Measurements from ENCODE around the gene KRT17. TPM values are rescaled to one million over a fixed set of nuclear protein-coding genes. Genes with fewer than 3 reads are reported as not detected.

Gene KRT17
- total and polyA plus RNA-seq, 10 of the 15 experiments (the other 5 are each of a cell fraction or from before 2014, with no cell fraction given), result 0.47 to 30.0 (median 2.5) TPM

GRCh38 chr17:41599680-41600079 is 24.7 kb downstream of the KRT17 start (continued):
- TF ChIP-seq ZBTB33 (IDR thresholded peaks at IDR 0.05) (no peak), LARP7 (IDR thresholded peaks at IDR 0.05) (no peak), NRF1 (conservative IDR thresholded peaks at IDR 0.05; ENCODE audit: low read depth, low read length) (no peak), BACH1 (IDR thresholded peaks at IDR 0.05; ENCODE audit: borderline replicate concordance) (no peak)

GRCh38 chr17:41595585-41595984 is 28.8 kb downstream of the KRT17 start:
- Histone ChIP-seq H3K79me2 (ENCODE audit: control insufficient read depth, insufficient read depth, low read length) (no peaks in the 10 kb centered on the region), H3K9me3 (replicated peaks; ENCODE audit: control insufficient read depth, insufficient read depth, low read length) (no peaks in the 10 kb centered on the region), H3K27ac (ENCODE audit: control insufficient read depth, insufficient read depth) (no peak overlapping the region), H3K4me3 (no peak overlapping the region), H3K4me1 (ENCODE audit: control insufficient read depth, insufficient read depth, low read length) (no peaks in the 10 kb centered on the region), H3K36me3 (ENCODE audit: control insufficient read depth in 2 of 2, insufficient read depth in 2 of 2, low read length in 1 of 2) (no peaks in the 10 kb centered on the region), H3K27me3 (replicated peaks in 1 of 2; ENCODE audit: control insufficient read depth in 2 of 2, insufficient read depth in 2 of 2, low read length in 1 of 2) (peaks cover 0 to 2% of the 10 kb centered on the region in 2 experiments; a peak in 2 of 4 replicates), H2AFZ (ENCODE audit: control insufficient read depth, low read depth, low read length) (no peak overlapping the region), H3K4me2 (ENCODE audit: control insufficient read depth, insufficient read depth) (no peak overlapping the region), H3K9ac (ENCODE audit: control insufficient read depth, insufficient read depth, low read length) (no peak overlapping the region), H4K20me1 (ENCODE audit: control insufficient read depth, insufficient read depth) (no peaks in the 10 kb centered on the region)
- no TSS peak for BruUV-seq (replicated peaks)
- 48% methylated on average over 8 of the region's 8 CpGs for WGBS (ENCODE audit: insufficient coverage, insufficient replicate concordance, low lambda C conversion rate, missing lambda C conversion rate)
- no peak for DNase-seq (ENCODE audit: low read depth, low spot score)
- TF ChIP-seq FOXM1 (IDR thresholded peaks at IDR 0.05; ENCODE audit: low read depth, low read length), result no peak
- no peak for TF ChIP-seq PAX5 (IDR thresholded peaks at IDR 0.05; ENCODE audit: borderline replicate concordance, low read depth, low read length)
- in situ Hi-C loops (cut with MboI) (no loop called here), intact Hi-C loops (cut with micrococcal nuclease; ENCODE audit: unreplicated experiment) (no loop called here)
- POLR2A ChIA-PET, result no interaction called here
- SMC1A ChIA-PET (ENCODE audit: uncharacterized antibody, unreplicated experiment), result no interaction called here
- RAD21 ChIA-PET (ENCODE audit: unreplicated experiment), result no interaction called here
- no peak for ATAC-seq
- CTCF ChIA-PET, result no interaction called here
- FAIRE-seq, result no peak
